GM10248 (cell line): ENCODE data around the gene TRPT1.

Experiments
- CTCF ChIA-PET: fragments of 300-600 bp; sonication (Branson Sonifier 250); formaldehyde crosslinking; extraction: SDS; loops from one replicate; lab custom pipeline; 2021; ENCODE audit warnings: antibody characterized with exemption; lab: Yijun Ruan, JAX
- POLR2A ChIA-PET: fragments of 350-650 bp; sonication (Branson Sonifier 250); formaldehyde crosslinking; extraction: SDS; loops from one replicate; lab custom pipeline; 2020; ENCODE audit warnings: antibody characterized with exemption; lab: Yijun Ruan, JAX
- DNase-seq: peaks from one replicate; pipeline ENCODE4 v3.0.0; 2012; ENCODE audit errors: extremely low spot score
- TF ChIP-seq, protein P1 (sequence below): IDR thresholded peaks from 2 replicates; pipeline ENCODE4 v1.5.1; 2012; ENCODE audit warnings: mild to moderate bottlenecking, low read depth; ENCODE audit errors: extremely low read depth, missing control alignments, control extremely low read depth

Gene TRPT1

GRCh38 chr11:64263021-64263946 lies 37.3 kb upstream of the TRPT1 start:
- POLR2A ChIA-PET: no interaction called here
- CTCF ChIA-PET: interaction anchor here (1.4 to 14.6 kb wide), 4 partner anchors 9 to 59 kb away, joined by 4 to 134 read pairs (median 6); partner anchors contain the start of genes CATSPERZ and PLCB3
- TF ChIP-seq, protein P1, sequence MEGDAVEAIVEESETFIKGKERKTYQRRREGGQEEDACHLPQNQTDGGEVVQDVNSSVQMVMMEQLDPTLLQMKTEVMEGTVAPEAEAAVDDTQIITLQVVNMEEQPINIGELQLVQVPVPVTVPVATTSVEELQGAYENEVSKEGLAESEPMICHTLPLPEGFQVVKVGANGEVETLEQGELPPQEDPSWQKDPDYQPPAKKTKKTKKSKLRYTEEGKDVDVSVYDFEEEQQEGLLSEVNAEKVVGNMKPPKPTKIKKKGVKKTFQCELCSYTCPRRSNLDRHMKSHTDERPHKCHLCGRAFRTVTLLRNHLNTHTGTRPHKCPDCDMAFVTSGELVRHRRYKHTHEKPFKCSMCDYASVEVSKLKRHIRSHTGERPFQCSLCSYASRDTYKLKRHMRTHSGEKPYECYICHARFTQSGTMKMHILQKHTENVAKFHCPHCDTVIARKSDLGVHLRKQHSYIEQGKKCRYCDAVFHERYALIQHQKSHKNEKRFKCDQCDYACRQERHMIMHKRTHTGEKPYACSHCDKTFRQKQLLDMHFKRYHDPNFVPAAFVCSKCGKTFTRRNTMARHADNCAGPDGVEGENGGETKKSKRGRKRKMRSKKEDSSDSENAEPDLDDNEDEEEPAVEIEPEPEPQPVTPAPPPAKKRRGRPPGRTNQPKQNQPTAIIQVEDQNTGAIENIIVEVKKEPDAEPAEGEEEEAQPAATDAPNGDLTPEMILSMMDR: no peak
- no peak for DNase-seq

DNA sequence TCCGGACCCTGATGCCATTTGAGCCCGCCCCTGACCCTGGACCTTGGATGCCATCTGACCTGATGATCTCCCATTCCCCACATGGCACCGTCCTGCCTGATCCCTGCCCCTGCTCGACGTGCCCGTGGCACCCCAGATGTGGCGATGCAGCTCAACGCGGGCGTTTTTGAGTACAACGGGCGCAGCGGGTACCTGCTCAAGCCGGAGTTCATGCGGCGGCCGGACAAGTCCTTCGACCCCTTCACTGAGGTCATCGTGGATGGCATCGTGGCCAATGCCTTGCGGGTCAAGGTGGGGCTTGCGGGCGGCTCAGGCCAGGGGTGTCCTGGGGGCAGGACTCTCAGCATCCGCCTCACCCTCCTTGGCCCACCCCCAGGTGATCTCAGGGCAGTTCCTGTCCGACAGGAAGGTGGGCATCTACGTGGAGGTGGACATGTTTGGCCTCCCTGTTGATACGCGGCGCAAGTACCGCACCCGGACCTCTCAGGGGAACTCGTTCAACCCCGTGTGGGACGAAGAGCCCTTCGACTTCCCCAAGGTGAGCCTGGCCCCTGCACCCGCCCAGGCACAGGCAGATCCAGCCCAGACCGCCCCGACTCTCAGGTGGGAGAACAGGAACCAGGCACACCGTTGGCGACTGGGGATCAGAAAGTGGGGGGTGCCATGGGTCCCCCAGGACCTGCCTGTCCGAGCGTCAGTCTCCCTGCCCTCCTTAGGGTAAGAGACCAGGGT lies 36.5 kb upstream of the TRPT1 start:
- TF ChIP-seq, protein P1: no peak
- DNase-seq: no peak
- POLR2A ChIA-PET: no interaction called here
- CTCF ChIA-PET: interaction anchor here (1.0 to 14.6 kb wide), 5 partner anchors 8 to 56 kb away, joined by 3 to 134 read pairs (median 5); partner anchors contain the start of genes CATSPERZ, FERMT3 and PLCB3

GRCh38 chr11:64261556-64262080 lies 35.6 kb upstream of the TRPT1 start:
- CTCF ChIA-PET: interaction anchor here (1.0 to 14.6 kb wide), 4 partner anchors 10 to 55 kb away, joined by 3 to 134 read pairs (median 6); partner anchors contain the start of genes CATSPERZ, FERMT3 and PLCB3
- POLR2A ChIA-PET: no interaction called here
- TF ChIP-seq, protein P1: no peak
- no peak for DNase-seq

GRCh38 chr11:64260147-64260708 lies 34.2 kb upstream of the TRPT1 start:
- DNase-seq: peak; percentile 57
- TF ChIP-seq, protein P1: no peak
- CTCF ChIA-PET: interaction anchor here (1.8 to 14.6 kb wide), 2 partner anchors 10 to 12 kb away, joined by 5 to 134 read pairs; partner anchors contain the start of gene PLCB3
- POLR2A ChIA-PET: no interaction called here

- peak; percentile 48 for DNase-seq
- ChIA-PET POLR2A (interaction anchor here (0.5 kb wide), 1 partner anchor 9 kb away, joined by 4 read pairs; no protein-coding TSS in a partner anchor), CTCF (interaction anchor here (0.9 to 14.6 kb wide), 3 partner anchors 9 to 45 kb away, joined by 3 to 134 read pairs (median 9); partner anchors contain the start of gene PLCB3)
- TF ChIP-seq, protein P1: no peak
Observed at GRCh38 chr11:64259533-64260067, 33.6 kb upstream of the TRPT1 start.
